GM12878 (cell line): ENCODE measurements around the gene ZSWIM6. TPM values are rescaled to one million over a fixed set of nuclear protein-coding genes. Genes with fewer than 3 reads are reported as not detected.

Experiments used
- ATAC-seq: fragments of 200-7000 bp; cut with Tn5 transposase; 3 replicates; pipeline ENCODE4 v1.9.1; 2020; ENCODE audit warnings: mild to moderate bottlenecking, moderate library complexity
- BruUV-seq: library from RNA; stranded (reverse); fragments of 400-500 nt; replicated peaks from 2 replicates; lab custom pipeline; 2021; lab: Mats Ljungman, UMichigan
- CTCF ChIA-PET: fragments of 300-600 bp; sonication (Branson Sonifier 250); formaldehyde crosslinking; extraction: SDS; loops from one replicate; lab custom pipeline; 2021; ENCODE audit warnings: inconsistent platforms; lab: Yijun Ruan, JAX
- POLR2A ChIA-PET: fragments of 350-600 bp; formaldehyde crosslinking; extraction: SDS; loops from one replicate; lab custom pipeline; 2021; ENCODE audit warnings: inconsistent platforms; lab: Charles Lee
- RAD21 ChIA-PET: fragments of 300-600 bp; sonication (Branson Sonifier 250); formaldehyde crosslinking; loops from one replicate; lab custom pipeline; 2023; ENCODE audit warnings: antibody characterized with exemption; ENCODE audit not compliant: unreplicated experiment; lab: Charles Lee
- SMC1A ChIA-PET: fragments of 300-600 bp; sonication (Branson Sonifier 250); formaldehyde crosslinking; loops from one replicate; lab custom pipeline; 2023; ENCODE audit not compliant: unreplicated experiment, uncharacterized antibody; lab: Charles Lee
- DNase-seq: peaks from one replicate; pipeline ENCODE4 v3.0.0-alpha.2; 2011; ENCODE audit warnings: low read depth, low spot score
- FAIRE-seq: peaks from 3 replicates; lab custom pipeline; 2011; peaks lifted over from hg19 to GRCh38; lab: Jason Lieb, UNC
- H2AFZ ChIP-seq: 2 replicates; pipeline ENCODE4 v1.6.0; 2011; ENCODE audit warnings: low read depth, low read length, control low read depth; ENCODE audit not compliant: control insufficient read depth
- H3K27ac ChIP-seq: 2 replicates; pipeline ENCODE4 v1.5.1; 2011; ENCODE audit warnings: control low read depth; ENCODE audit not compliant: control insufficient read depth, insufficient read depth
- H3K27me3 ChIP-seq, 2 experiments: replicated peaks in 1 of 2; 2 replicates each; pipeline versions ENCODE4 v1.6.0 to v1.6.1; 2011; ENCODE audit warnings: low read length in 1 of 2; ENCODE audit not compliant: control insufficient read depth in 2 of 2, insufficient read depth in 2 of 2
- H3K36me3 ChIP-seq, 2 experiments: 2 replicates each; pipeline ENCODE4 v1.5.1; 2011; ENCODE audit warnings: low read length in 1 of 2; ENCODE audit not compliant: control insufficient read depth in 2 of 2, insufficient read depth in 2 of 2
- H3K4me1 ChIP-seq: 2 replicates; pipeline ENCODE4 v1.6.1; 2011; ENCODE audit warnings: mild to moderate bottlenecking, low read length, moderate library complexity, mixed read lengths; ENCODE audit not compliant: control insufficient read depth, insufficient read depth
- H3K4me2 ChIP-seq: 2 replicates; pipeline ENCODE4 v1.6.0; 2011; ENCODE audit warnings: control low read depth; ENCODE audit not compliant: control insufficient read depth, insufficient read depth
- H3K4me3 ChIP-seq: fragments of 200-600 bp; sonication (generic); 2 replicates; pipeline ENCODE4 v1.5.1; 2016
- H3K79me2 ChIP-seq: 2 replicates; pipeline ENCODE4 v1.6.0; 2011; ENCODE audit warnings: low read length; ENCODE audit not compliant: control insufficient read depth, insufficient read depth
- H3K9ac ChIP-seq: 2 replicates; pipeline ENCODE4 v1.8.0; 2011; ENCODE audit warnings: low read length, control low read depth, mixed read lengths; ENCODE audit not compliant: control insufficient read depth, insufficient read depth
- H3K9me3 ChIP-seq: replicated peaks from 3 replicates; pipeline ENCODE4 v1.5.1; 2011; ENCODE audit warnings: mild to moderate bottlenecking, low read length; ENCODE audit not compliant: control insufficient read depth, insufficient read depth
- H4K20me1 ChIP-seq: 2 replicates; pipeline ENCODE4 v1.6.0; 2011; ENCODE audit not compliant: control insufficient read depth, insufficient read depth
- ATF2 ChIP-seq: IDR thresholded peaks from 2 replicates; pipeline ENCODE4 v1.6.1; 2012; ENCODE audit warnings: low read length, inconsistent platforms
- KLF5 ChIP-seq: fragments of 450-650 bp; IDR thresholded peaks from 2 replicates; pipeline ENCODE4 v1.6.1; 2014; ENCODE audit warnings: mild to moderate bottlenecking; ENCODE audit not compliant: partially characterized antibody
- NFXL1 ChIP-seq: fragments of 450-650 bp; IDR thresholded peaks from 2 replicates; pipeline ENCODE4 v1.6.1; 2017; ENCODE audit warnings: antibody characterized with exemption, mild to moderate bottlenecking, borderline replicate concordance
- WGBS: methylation state at CpG from one replicate; pipeline ENCODE4 v1.1.6; 2016; ENCODE audit warnings: low lambda C conversion rate; ENCODE audit not compliant: insufficient replicate concordance, insufficient coverage; ENCODE audit errors: missing lambda C conversion rate; 5-methylcytosine and 5-hydroxymethylcytosine counted together
- in situ Hi-C: fragments of 300-500 bp; cut with MboI; formaldehyde crosslinking; loops from 9 replicates; pipeline ENCODE4 v1.14.3; 2018; ENCODE audit warnings: mixed read lengths
- intact Hi-C: fragments of 100-400 bp; cut with micrococcal nuclease; formaldehyde crosslinking; loops from one replicate; pipeline ENCODE4 v1.14.2; 2022; ENCODE audit not compliant: unreplicated experiment
- polyA plus RNA-seq, 11 experiments: library from polyadenylated mRNA; depleted of rRNA in 4 of 11; unstranded in 6 of 11; stranded (reverse) in 5 of 11; fragments of >200 nt; fragmentation: Nextera tagmentation in 4 of 11; fragmentation: Illumina TruSeq in 1 of 11; extraction: Ambion mirVana in 4 of 11; extraction: Trizol in 1 of 11; gene quantifications; 1 replicate in 1 of 11; 2 replicates in 10 of 11; pipeline versions ENCODE4 v1.2.1 to v1.2.3, GENCODE V29; 2011 to 2016; ENCODE audit warnings: inconsistent platforms in 2 of 11, missing spikeins in 2 of 11, low read depth in 1 of 11
- total RNA-seq, 4 experiments: library from RNA; depleted of rRNA in 3 of 4; stranded (reverse); fragments of >200 nt in 3 of 4; fragmentation: Illumina TruSeq in 1 of 4; extraction: Trizol in 1 of 4; gene quantifications; 2 replicates each; pipeline versions ENCODE4 v1.2.1 to v1.2.3, GENCODE V29; 2013 to 2021
- TF ChIP-seq, protein P1 (sequence below): fragments of 450-650 bp; conservative IDR thresholded peaks from 2 replicates; pipeline ENCODE4 v1.6.1; 2017; ENCODE audit warnings: mild to moderate bottlenecking, moderate library complexity

ZSWIM6 gene
- total and polyA plus RNA-seq, 10 of the 15 experiments (the other 5 are each of a cell fraction or from before 2014, with no cell fraction given): 0.53 to 6.2 (median 3.4) TPM

GRCh38 chr5:61496446-61496845 lies 164.4 kb downstream of the ZSWIM6 start:
- WGBS: 97% methylated on average over 3 of the region's 3 CpGs
- ChIA-PET SMC1A (interaction anchor here (0.6 to 1.4 kb wide), 2 partner anchors 21 to 797 kb away, joined by 3 read pairs; no protein-coding TSS in a partner anchor), CTCF (no interaction called here)
- no peaks in the 10 kb centered on the region for H3K9me3 ChIP-seq
- in situ Hi-C loops (no loop called here), intact Hi-C loops (no loop called here)
- TF ChIP-seq ATF2 (no peak), KLF5 (no peak), NFXL1 (no peak)
- TF ChIP-seq, protein P1, sequence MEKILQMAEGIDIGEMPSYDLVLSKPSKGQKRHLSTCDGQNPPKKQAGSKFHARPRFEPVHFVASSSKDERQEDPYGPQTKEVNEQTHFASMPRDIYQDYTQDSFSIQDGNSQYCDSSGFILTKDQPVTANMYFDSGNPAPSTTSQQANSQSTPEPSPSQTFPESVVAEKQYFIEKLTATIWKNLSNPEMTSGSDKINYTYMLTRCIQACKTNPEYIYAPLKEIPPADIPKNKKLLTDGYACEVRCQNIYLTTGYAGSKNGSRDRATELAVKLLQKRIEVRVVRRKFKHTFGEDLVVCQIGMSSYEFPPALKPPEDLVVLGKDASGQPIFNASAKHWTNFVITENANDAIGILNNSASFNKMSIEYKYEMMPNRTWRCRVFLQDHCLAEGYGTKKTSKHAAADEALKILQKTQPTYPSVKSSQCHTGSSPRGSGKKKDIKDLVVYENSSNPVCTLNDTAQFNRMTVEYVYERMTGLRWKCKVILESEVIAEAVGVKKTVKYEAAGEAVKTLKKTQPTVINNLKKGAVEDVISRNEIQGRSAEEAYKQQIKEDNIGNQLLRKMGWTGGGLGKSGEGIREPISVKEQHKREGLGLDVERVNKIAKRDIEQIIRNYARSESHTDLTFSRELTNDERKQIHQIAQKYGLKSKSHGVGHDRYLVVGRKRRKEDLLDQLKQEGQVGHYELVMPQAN: no peak
- TF ChIP-seq, all 136 proteins: peak for 0
- ChIA-PET RAD21 (no interaction called here), POLR2A (no interaction called here)
- no peaks in the 10 kb centered on the region for H3K4me1 ChIP-seq
- H3K79me2 ChIP-seq: no peaks in the 10 kb centered on the region
- H2AFZ ChIP-seq: no peak overlapping the region
- no peaks in the 10 kb centered on the region for H4K20me1 ChIP-seq
- H3K4me2 ChIP-seq: no peak overlapping the region
- H3K36me3 ChIP-seq: no peaks in the 10 kb centered on the region
- no peak overlapping the region for H3K4me3 ChIP-seq
- no peaks in the 10 kb centered on the region for H3K27me3 ChIP-seq
- no TSS peak for BruUV-seq
- DNase-seq: no peak
- no peak for FAIRE-seq
- no peak overlapping the region for H3K27ac ChIP-seq
- H3K9ac ChIP-seq: no peak overlapping the region
- ATAC-seq: no peak
